Astrocyte (in vitro differentiated cells and primary cell): ENCODE results near the gene TANGO6. TPM values are rescaled to one million over a fixed set of nuclear protein-coding genes. Genes with fewer than 3 reads are reported as not detected.

Experiments used
- DNase-seq: peaks from one replicate; pipeline ENCODE4 v3.0.0-alpha.2; 2010; ENCODE audit warnings: low read depth
- FAIRE-seq: peaks from 2 replicates; lab custom pipeline; 2011; peaks lifted over from hg19 to GRCh38; lab: Jason Lieb, UNC
- H2AFZ ChIP-seq: 2 replicates; pipeline ENCODE4 v1.6.0; 2012; ENCODE audit warnings: low read depth, low read length, inconsistent platforms
- H3K27ac ChIP-seq: 2 replicates; pipeline ENCODE4 v1.5.1; 2011; ENCODE audit warnings: low read depth, low read length, inconsistent platforms
- H3K27me3 ChIP-seq: 2 replicates; pipeline ENCODE4 v1.6.0; 2011; ENCODE audit warnings: low read length, inconsistent platforms; ENCODE audit not compliant: insufficient read depth
- H3K36me3 ChIP-seq: 2 replicates; pipeline ENCODE4 v1.5.1; 2011; ENCODE audit warnings: low read length, inconsistent platforms; ENCODE audit not compliant: insufficient read depth
- H3K4me1 ChIP-seq: 2 replicates; pipeline ENCODE4 v1.5.1; 2011; ENCODE audit warnings: low read length, inconsistent platforms; ENCODE audit not compliant: insufficient read depth
- H3K4me2 ChIP-seq: 2 replicates; pipeline ENCODE4 v1.6.0; 2012; ENCODE audit warnings: low read length, inconsistent platforms
- H3K4me3 ChIP-seq: 2 replicates; pipeline ENCODE4 v1.5.1; 2011; ENCODE audit warnings: low read depth, mild to moderate bottlenecking, low read length, inconsistent platforms; ENCODE audit not compliant: insufficient read depth
- H3K79me2 ChIP-seq: 2 replicates; pipeline ENCODE4 v1.6.0; 2012; ENCODE audit warnings: mild to moderate bottlenecking, low read length, inconsistent platforms; ENCODE audit not compliant: insufficient read depth
- H3K9ac ChIP-seq: 2 replicates; pipeline ENCODE4 v1.6.0; 2012; ENCODE audit warnings: mild to moderate bottlenecking, low read length, inconsistent platforms
- H3K9me3 ChIP-seq: 2 replicates; pipeline ENCODE4 v1.5.1; 2012; ENCODE audit warnings: low read depth, mild to moderate bottlenecking, low read length, inconsistent platforms; ENCODE audit not compliant: insufficient read depth
- H4K20me1 ChIP-seq: 2 replicates; pipeline ENCODE4 v1.6.0; 2012; ENCODE audit warnings: low read length, inconsistent platforms; ENCODE audit not compliant: insufficient read depth
- H3K27ac Mint-ChIP-seq: one replicate; pipeline ENCODE4 v1.8.0; 2021; ENCODE audit warnings: mild to moderate bottlenecking, mixed read lengths; ENCODE audit not compliant: unreplicated experiment
- H3K27me3 Mint-ChIP-seq: one replicate; pipeline ENCODE4 v1.8.0; 2021; ENCODE audit warnings: low read depth, mixed read lengths; ENCODE audit not compliant: unreplicated experiment
- H3K36me3 Mint-ChIP-seq: one replicate; pipeline ENCODE4 v1.8.0; 2021; ENCODE audit warnings: low read depth, mixed read lengths; ENCODE audit not compliant: unreplicated experiment
- H3K4me1 Mint-ChIP-seq: one replicate; pipeline ENCODE4 v1.8.0; 2021; ENCODE audit warnings: low read depth, mixed read lengths; ENCODE audit not compliant: unreplicated experiment
- H3K4me3 Mint-ChIP-seq: one replicate; pipeline ENCODE4 v1.8.0; 2021; ENCODE audit warnings: mild to moderate bottlenecking, moderate library complexity, mixed read lengths; ENCODE audit not compliant: unreplicated experiment
- H3K9me3 Mint-ChIP-seq: one replicate; pipeline ENCODE4 v1.8.0; 2021; ENCODE audit warnings: mild to moderate bottlenecking, mixed read lengths; ENCODE audit not compliant: unreplicated experiment
- CTCF ChIP-seq: IDR thresholded peaks from 2 replicates; pipeline ENCODE4 v1.5.1; 2011; ENCODE audit warnings: low read depth, mild to moderate bottlenecking, inconsistent platforms, low read length, moderate library complexity; ENCODE audit not compliant: insufficient read depth
- EZH2 ChIP-seq: IDR thresholded peaks from 2 replicates; pipeline ENCODE4 v1.6.1; 2012; ENCODE audit warnings: mild to moderate bottlenecking, low read length, inconsistent platforms; ENCODE audit not compliant: insufficient read depth
- total RNA-seq: library from RNA; stranded (reverse); gene quantifications from 2 replicates; pipeline ENCODE4 v1.2.1, GENCODE V29; 2021

TANGO6 gene
- total RNA-seq, 1 donor from 2014 or later, result 15.8 TPM

DNA sequence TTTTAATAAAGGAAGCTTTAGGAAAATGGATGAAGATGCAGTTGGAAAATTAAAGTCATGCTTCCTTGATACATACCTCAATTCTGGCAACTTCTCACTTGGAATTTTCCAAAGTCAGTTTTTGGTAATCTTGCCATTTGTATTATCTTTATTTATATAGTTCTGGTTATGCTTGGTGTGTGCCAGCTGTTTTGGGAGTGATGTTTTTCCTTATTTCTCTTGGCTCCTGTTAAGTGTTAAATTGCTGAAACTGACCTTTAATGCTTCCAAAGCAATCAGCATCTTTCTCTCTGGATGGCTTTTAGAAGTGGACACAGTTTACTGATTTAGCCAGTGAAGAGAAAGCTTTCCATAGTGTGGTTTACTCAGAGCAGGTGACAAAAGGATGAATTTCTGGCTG is 192.0 kb downstream of the TANGO6 start:
- H3K4me3 Mint-ChIP-seq, result no peak overlapping the region
- TF ChIP-seq CTCF (no peak), EZH2 (no peak)
- H3K4me1 Mint-ChIP-seq, result peaks cover 1% of the 10 kb centered on the region
- H3K36me3 Mint-ChIP-seq, result peaks cover 7% of the 10 kb centered on the region
- Histone ChIP-seq H3K36me3 (peaks cover 3% of the 10 kb centered on the region), H3K9me3 (no peaks in the 10 kb centered on the region), H3K79me2 (no peaks in the 10 kb centered on the region), H3K27me3 (no peaks in the 10 kb centered on the region), H3K9ac (no peak overlapping the region), H4K20me1 (no peaks in the 10 kb centered on the region), H3K4me3 (no peak overlapping the region), H2AFZ (no peak overlapping the region), H3K4me2 (no peak overlapping the region), H3K27ac (no peak overlapping the region), H3K4me1 (peaks cover 11% of the 10 kb centered on the region)
- H3K9me3 Mint-ChIP-seq, result peaks cover 2% of the 10 kb centered on the region
- DNase-seq (no peak), FAIRE-seq (no peak)
- H3K27me3 Mint-ChIP-seq, result no peaks in the 10 kb centered on the region
- H3K27ac Mint-ChIP-seq, result no peak overlapping the region

DNA sequence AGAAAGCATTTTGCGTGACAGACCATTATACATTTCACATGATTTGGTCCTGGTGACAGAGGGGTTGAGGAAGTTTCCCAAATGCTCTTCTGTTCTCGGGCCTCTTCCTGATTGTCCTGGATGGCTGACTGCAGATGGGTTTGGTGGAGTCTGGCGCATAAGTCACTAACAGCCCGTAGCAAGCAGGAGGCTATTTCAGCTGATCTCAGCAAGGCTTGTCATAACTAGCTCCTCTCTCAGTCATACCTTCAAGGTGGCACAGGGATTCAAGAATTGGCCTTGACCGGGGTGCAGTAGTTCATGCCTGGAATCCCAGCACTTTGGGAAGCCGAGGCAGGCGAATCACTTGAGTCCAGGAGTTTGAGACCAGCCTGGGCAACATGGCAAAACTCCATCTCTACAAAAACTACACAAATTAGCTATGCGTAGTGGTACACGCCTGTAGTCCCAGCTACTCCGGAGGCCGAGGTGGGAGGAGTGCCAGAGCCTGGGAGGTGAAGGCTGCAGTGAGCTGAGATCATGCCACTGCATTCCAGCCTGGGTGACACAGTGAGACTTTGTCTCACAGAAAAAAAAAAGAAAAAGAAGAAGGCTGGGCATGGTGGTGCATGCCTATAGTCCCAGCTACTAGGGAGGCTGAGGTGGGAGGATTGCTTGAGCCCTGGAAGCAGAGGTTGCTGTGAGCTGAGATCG is 193.2 kb downstream of the TANGO6 start:
- H3K9me3 ChIP-seq, result no peaks in the 10 kb centered on the region
- no peak overlapping the region for H3K27ac ChIP-seq
- H3K4me1 ChIP-seq, result peaks cover 13% of the 10 kb centered on the region
- H3K27ac Mint-ChIP-seq, result no peak overlapping the region
- no peak for TF ChIP-seq CTCF
- no peak for TF ChIP-seq EZH2
- H3K79me2 ChIP-seq, result no peaks in the 10 kb centered on the region
- H3K36me3 Mint-ChIP-seq, result peaks cover 9% of the 10 kb centered on the region
- H3K4me3 ChIP-seq, result no peak overlapping the region
- no peak for DNase-seq
- FAIRE-seq, result no peak
- no peak overlapping the region for H2AFZ ChIP-seq
- no peaks in the 10 kb centered on the region for H3K27me3 Mint-ChIP-seq
- H3K4me2 ChIP-seq, result no peak overlapping the region
- H3K9me3 Mint-ChIP-seq, result peaks cover 2% of the 10 kb centered on the region
- H4K20me1 ChIP-seq, result no peaks in the 10 kb centered on the region
- H3K9ac ChIP-seq, result no peak overlapping the region
- peaks cover 3% of the 10 kb centered on the region for H3K36me3 ChIP-seq
- peaks cover 1% of the 10 kb centered on the region for H3K4me1 Mint-ChIP-seq
- no peak overlapping the region for H3K4me3 Mint-ChIP-seq
- no peaks in the 10 kb centered on the region for H3K27me3 ChIP-seq

DNA sequence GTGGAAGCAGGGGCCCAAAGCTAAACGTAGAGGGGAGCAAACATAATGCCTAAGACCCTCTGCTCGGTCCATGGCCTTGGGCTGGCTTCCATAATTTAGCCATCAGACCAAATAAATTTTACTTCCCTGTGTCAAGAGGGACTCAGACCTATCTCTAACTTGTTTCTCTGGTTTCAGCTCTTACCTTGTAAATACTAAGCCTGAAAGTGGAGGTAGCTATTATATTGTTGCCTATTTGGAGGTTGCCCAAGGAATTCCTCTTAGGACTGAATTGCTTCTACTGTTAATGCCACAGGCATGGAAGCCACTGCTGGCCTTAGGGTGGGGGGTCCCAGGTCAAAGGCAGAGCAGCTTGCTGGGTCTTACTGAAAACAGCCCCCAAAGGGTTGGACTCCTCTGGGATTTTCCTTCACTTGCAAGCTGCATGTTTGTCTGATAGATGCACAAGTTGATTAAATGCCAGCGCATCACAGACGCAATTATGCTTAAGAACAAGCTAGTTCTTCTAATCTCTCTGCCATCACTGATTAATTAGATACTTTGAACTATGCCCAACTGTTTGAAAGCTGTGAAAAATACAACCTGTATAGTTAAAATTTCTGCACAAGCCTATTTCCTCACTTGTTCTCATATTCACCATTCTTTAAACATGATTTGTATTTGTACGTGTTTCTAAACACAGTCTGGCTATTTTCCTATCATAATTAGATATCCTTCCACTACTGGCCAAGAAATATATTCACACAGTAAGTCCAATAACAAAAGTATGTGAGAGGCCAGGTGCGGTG is 194.2 kb downstream of the TANGO6 start:
- no peak overlapping the region for H3K27ac ChIP-seq
- no peak overlapping the region for H2AFZ ChIP-seq
- Mint-ChIP-seq H3K4me1 (peaks cover 1% of the 10 kb centered on the region), H3K4me3 (no peak overlapping the region), H3K27ac (no peak overlapping the region), H3K36me3 (peaks cover 16% of the 10 kb centered on the region), H3K27me3 (no peaks in the 10 kb centered on the region), H3K9me3 (peaks cover 8% of the 10 kb centered on the region)
- peaks cover 13% of the 10 kb centered on the region for H3K4me1 ChIP-seq
- no peaks in the 10 kb centered on the region for H3K9me3 ChIP-seq
- H3K27me3 ChIP-seq, result no peaks in the 10 kb centered on the region
- no peak overlapping the region for H3K4me2 ChIP-seq
- FAIRE-seq (no peak), DNase-seq (no peak)
- H3K36me3 ChIP-seq, result peaks cover 5% of the 10 kb centered on the region
- H3K4me3 ChIP-seq, result no peak overlapping the region
- no peaks in the 10 kb centered on the region for H4K20me1 ChIP-seq
- H3K79me2 ChIP-seq, result no peaks in the 10 kb centered on the region
- no peak overlapping the region for H3K9ac ChIP-seq
- no peak for TF ChIP-seq CTCF
- no peak for TF ChIP-seq EZH2
